Tibial nerve (tissue), 4 donors: ENCODE results near the gene ZNF263. TPM values are rescaled to one million over a fixed set of nuclear protein-coding genes. Genes with fewer than 3 reads are reported as not detected.

Experiments used
- DNase-seq, 2 donors: peaks; one replicate each; pipeline ENCODE4 v3.0.0-alpha.2; 2019; ENCODE audit warnings: low spot score in 2 of 2
- H3K27ac ChIP-seq, 4 donors: fragments of 200-600 bp; sonication (generic) in 3 of 4; one replicate each; pipeline ENCODE4 v1.5.1; 2017 to 2019; ENCODE audit warnings: mild to moderate bottlenecking in 1 of 4
- H3K27me3 ChIP-seq, 2 donors: fragments of 200-600 bp; sonication (generic) in 1 of 2; one replicate each; pipeline versions ENCODE4 v1.5.1 to v1.6.0; 2017 to 2019
- H3K36me3 ChIP-seq, 3 donors: fragments of 200-600 bp; sonication (generic); one replicate each; pipeline ENCODE4 v1.5.1; 2018 to 2019
- H3K4me1 ChIP-seq, 4 donors: fragments of 200-600 bp; sonication (generic) in 3 of 4; one replicate each; pipeline ENCODE4 v1.5.1; 2017 to 2019
- H3K4me3 ChIP-seq, 4 donors: fragments of 200-600 bp; sonication (generic) in 3 of 4; one replicate each; pipeline ENCODE4 v1.5.1; 2017 to 2019; ENCODE audit warnings: mild to moderate bottlenecking in 1 of 4, moderate library complexity in 1 of 4
- H3K9me3 ChIP-seq, 4 donors: fragments of 200-600 bp; sonication (generic) in 3 of 4; one replicate each; pipeline ENCODE4 v1.5.1; 2017 to 2019
- EP300 ChIP-seq, 2 donors: sonication (generic); formaldehyde crosslinking; IDR thresholded peaks; one replicate each; pipeline ENCODE4 v1.6.1; 2017; ENCODE audit warnings: antibody characterized with exemption in 2 of 2, mild to moderate bottlenecking in 1 of 2
- POLR2A ChIP-seq, 2 donors: fragments of 450-650 bp; IDR thresholded peaks; one replicate each; pipeline ENCODE4 v1.6.1; 2017; ENCODE audit warnings: antibody characterized with exemption in 2 of 2, mild to moderate bottlenecking in 2 of 2, moderate library complexity in 2 of 2
- WGBS, 2 donors: methylation state at CpG; one replicate each; pipeline ENCODE4 v1.1.5; 2018; 5-methylcytosine and 5-hydroxymethylcytosine counted together
- total RNA-seq, 4 donors: library from RNA; depleted of rRNA; stranded (reverse); fragments of >200 nt; gene quantifications; one replicate each; pipeline ENCODE4 v1.1.0, GENCODE V29; 2016
- TF ChIP-seq, protein P1 (sequence below), 5 experiments: fragments of 200-600 bp in 3 of 5; fragments of 450-650 bp in 2 of 5; sonication (generic) in 3 of 5; IDR thresholded peaks; one replicate each; pipeline ENCODE4 v1.5.1; 2016 to 2019; ENCODE audit warnings: antibody characterized with exemption in 5 of 5, mild to moderate bottlenecking in 3 of 5, moderate library complexity in 2 of 5

ZNF263 gene
- total RNA-seq, 4 donors from 2014 or later, result 37.3 to 66.0 (median 55.5) TPM

DNA sequence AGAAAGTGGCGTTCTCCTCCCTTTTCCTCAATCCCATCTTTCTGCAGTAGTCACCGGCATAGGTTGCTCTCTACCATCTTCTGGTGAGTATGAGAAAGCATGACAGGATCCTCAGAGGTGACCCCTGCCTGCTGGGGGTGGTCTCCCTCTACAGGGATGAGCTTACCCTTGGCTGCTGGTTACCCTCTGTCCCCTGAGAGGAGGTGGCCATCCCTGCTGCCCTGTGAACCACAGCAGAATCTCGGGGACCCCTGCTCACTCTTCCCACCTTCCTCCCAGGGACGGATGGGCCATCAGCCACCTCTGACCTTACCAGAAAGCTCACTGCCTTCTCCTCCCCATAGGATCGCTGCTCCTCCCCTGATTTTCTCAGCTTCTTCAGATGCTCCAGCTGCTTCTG, 34.7 kb upstream of the ZNF263 start:
- Histone ChIP-seq H3K36me3 (no peaks in the 10 kb centered on the region), H3K27ac (no peak overlapping the region), H3K4me3 (no peak overlapping the region), H3K4me1 (no peaks in the 10 kb centered on the region), H3K9me3 (no peaks in the 10 kb centered on the region), H3K27me3 (no peaks in the 10 kb centered on the region)
- no peak for DNase-seq
- TF ChIP-seq POLR2A (IDR thresholded peaks at IDR 0.05) (no peak), EP300 (IDR thresholded peaks at IDR 0.05) (no peak)
- TF ChIP-seq, protein P1, sequence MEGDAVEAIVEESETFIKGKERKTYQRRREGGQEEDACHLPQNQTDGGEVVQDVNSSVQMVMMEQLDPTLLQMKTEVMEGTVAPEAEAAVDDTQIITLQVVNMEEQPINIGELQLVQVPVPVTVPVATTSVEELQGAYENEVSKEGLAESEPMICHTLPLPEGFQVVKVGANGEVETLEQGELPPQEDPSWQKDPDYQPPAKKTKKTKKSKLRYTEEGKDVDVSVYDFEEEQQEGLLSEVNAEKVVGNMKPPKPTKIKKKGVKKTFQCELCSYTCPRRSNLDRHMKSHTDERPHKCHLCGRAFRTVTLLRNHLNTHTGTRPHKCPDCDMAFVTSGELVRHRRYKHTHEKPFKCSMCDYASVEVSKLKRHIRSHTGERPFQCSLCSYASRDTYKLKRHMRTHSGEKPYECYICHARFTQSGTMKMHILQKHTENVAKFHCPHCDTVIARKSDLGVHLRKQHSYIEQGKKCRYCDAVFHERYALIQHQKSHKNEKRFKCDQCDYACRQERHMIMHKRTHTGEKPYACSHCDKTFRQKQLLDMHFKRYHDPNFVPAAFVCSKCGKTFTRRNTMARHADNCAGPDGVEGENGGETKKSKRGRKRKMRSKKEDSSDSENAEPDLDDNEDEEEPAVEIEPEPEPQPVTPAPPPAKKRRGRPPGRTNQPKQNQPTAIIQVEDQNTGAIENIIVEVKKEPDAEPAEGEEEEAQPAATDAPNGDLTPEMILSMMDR (IDR thresholded peaks at IDR 0.05), result no peak
- WGBS, 2 donors, result 78% methylated on average over 5 of the region's 5 CpGs

- Histone ChIP-seq H3K27me3 (no peaks in the 10 kb centered on the region), H3K36me3 (no peaks in the 10 kb centered on the region), H3K4me1 (no peaks in the 10 kb centered on the region), H3K9me3 (no peaks in the 10 kb centered on the region), H3K4me3 (no peak overlapping the region), H3K27ac (no peak overlapping the region)
- TF ChIP-seq EP300 (IDR thresholded peaks at IDR 0.05), result no peak
- TF ChIP-seq POLR2A (IDR thresholded peaks at IDR 0.05), result no peak
- TF ChIP-seq, protein P1 (IDR thresholded peaks at IDR 0.05), result no peak
- WGBS, 2 donors, result 38 to 92% methylated on average over 1 of the region's 1 CpG
- no peak for DNase-seq
Observed at GRCh38 chr16:3249020-3249419, 34.3 kb upstream of the ZNF263 start.

GRCh38 chr16:3249451-3249850, 33.8 kb upstream of the ZNF263 start:
- no peaks in the 10 kb centered on the region for H3K4me1 ChIP-seq
- DNase-seq, result no peak
- H3K36me3 ChIP-seq, result no peaks in the 10 kb centered on the region
- H3K9me3 ChIP-seq, result no peaks in the 10 kb centered on the region
- H3K4me3 ChIP-seq, result no peak overlapping the region
- 84 to 89% methylated on average over 12 to 13 of the region's 14 CpGs for WGBS, 2 donors
- H3K27me3 ChIP-seq, result no peaks in the 10 kb centered on the region
- no peak for TF ChIP-seq EP300 (IDR thresholded peaks at IDR 0.05)
- no peak for TF ChIP-seq POLR2A (IDR thresholded peaks at IDR 0.05)
- TF ChIP-seq, protein P1 (IDR thresholded peaks at IDR 0.05), result no peak
- no peak overlapping the region for H3K27ac ChIP-seq

GRCh38 chr16:3252967-3253366, 30.3 kb upstream of the ZNF263 start:
- no peak overlapping the region for H3K4me3 ChIP-seq

GRCh38 chr16:3254309-3254708, 29.0 kb upstream of the ZNF263 start:
- no peaks in the 10 kb centered on the region for H3K36me3 ChIP-seq
- H3K27me3 ChIP-seq, result no peaks in the 10 kb centered on the region
- no peak overlapping the region for H3K27ac ChIP-seq
- DNase-seq, result no peak
- H3K4me1 ChIP-seq, result peaks cover 0 to 5% (median 0%) of the 10 kb centered on the region in 4 donors
- H3K4me3 ChIP-seq, result no peak overlapping the region
- no peaks in the 10 kb centered on the region for H3K9me3 ChIP-seq
- WGBS, 2 donors, result 41 to 55% methylated on average over 35 of the region's 35 CpGs
- TF ChIP-seq EP300 (IDR thresholded peaks at IDR 0.05) (no peak), POLR2A (IDR thresholded peaks at IDR 0.05) (no peak)
- TF ChIP-seq, protein P1 (IDR thresholded peaks at IDR 0.05), result no peak

More at GRCh38 chr16:3252967-3253366, 30.3 kb upstream of the ZNF263 start:
- 77 to 87% methylated on average over 4 of the region's 4 CpGs for WGBS, 2 donors
- TF ChIP-seq, protein P1 (IDR thresholded peaks at IDR 0.05), result no peak
- TF ChIP-seq POLR2A (IDR thresholded peaks at IDR 0.05) (no peak), EP300 (IDR thresholded peaks at IDR 0.05) (no peak)
- Histone ChIP-seq H3K36me3 (no peaks in the 10 kb centered on the region), H3K9me3 (no peaks in the 10 kb centered on the region), H3K4me1 (peaks cover 0 to 5% (median 0%) of the 10 kb centered on the region in 4 donors), H3K27me3 (no peaks in the 10 kb centered on the region), H3K27ac (no peak overlapping the region)
- no peak for DNase-seq
